IPS-15b (cell line): Measurements from ENCODE around the gene AP1M1.

Source experiments
- H3K27me3 ChIP-seq: one replicate; pipeline ENCODE4 v1.6.1; 2013; ENCODE audit warnings: low read length; ENCODE audit not compliant: control insufficient read depth, insufficient read depth
- H3K36me3 ChIP-seq: one replicate; pipeline ENCODE4 v1.6.1; 2013; ENCODE audit warnings: low read length; ENCODE audit not compliant: control insufficient read depth, insufficient read depth
- H3K4me1 ChIP-seq: one replicate; pipeline ENCODE4 v1.6.1; 2013; ENCODE audit warnings: mild to moderate bottlenecking, low read length; ENCODE audit not compliant: control insufficient read depth, insufficient read depth
- H3K4me3 ChIP-seq: one replicate; pipeline ENCODE4 v1.5.1; 2013; ENCODE audit warnings: low read depth, low read length
- H3K9ac ChIP-seq: one replicate; pipeline ENCODE4 v1.6.1; 2013; ENCODE audit warnings: low read depth, mild to moderate bottlenecking, low read length
- H3K9me3 ChIP-seq: one replicate; pipeline ENCODE4 v1.6.1; 2013; ENCODE audit warnings: mild to moderate bottlenecking, low read length; ENCODE audit not compliant: control insufficient read depth, insufficient read depth

The AP1M1 gene

DNA sequence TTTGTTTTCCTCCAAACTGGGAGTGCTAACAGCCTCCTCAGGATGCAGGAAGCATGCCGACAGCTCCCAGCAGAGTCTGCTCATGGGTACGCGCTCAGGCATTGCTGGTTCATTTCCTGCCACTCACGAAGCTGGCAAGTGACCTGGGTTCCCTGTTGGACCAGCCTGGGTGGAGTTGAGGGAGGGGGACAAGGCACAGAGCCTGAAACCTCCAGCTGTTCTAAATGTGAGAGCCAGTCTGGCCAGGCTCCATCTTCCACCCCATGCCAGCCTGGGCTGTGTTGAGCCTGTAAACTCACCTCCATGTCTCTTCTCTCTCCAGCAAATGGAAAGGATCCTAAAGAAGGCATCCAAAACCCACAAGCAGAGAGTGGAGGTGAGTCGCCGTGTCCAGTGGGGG is 7.5 kb upstream of the AP1M1 start:
- Histone ChIP-seq H3K36me3 (peaks cover 29% of the 10 kb centered on the region), H3K4me3 (no peak overlapping the region), H3K9me3 (no peaks in the 10 kb centered on the region), H3K4me1 (peaks cover 5% of the 10 kb centered on the region), H3K27me3 (no peaks in the 10 kb centered on the region), H3K9ac (no peak overlapping the region)

DNA sequence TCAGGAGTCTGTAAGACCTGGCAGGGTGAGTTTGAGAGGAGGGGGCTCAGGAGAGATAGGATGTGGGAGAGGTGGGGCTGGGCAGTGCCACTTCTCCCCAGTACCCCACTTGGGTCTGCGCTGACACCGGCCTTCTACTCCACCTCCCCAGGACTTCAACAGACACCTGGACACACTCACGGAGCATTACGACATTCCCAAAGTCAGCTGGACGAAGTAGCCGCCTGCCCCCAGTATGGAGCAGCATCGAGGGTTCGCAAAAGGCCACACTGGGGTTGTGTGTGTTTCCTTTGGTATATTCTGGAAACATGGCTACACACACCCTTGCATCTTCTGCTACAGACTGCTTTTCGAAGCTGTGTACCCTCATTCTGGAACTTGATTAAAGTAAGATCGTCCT is 7.0 kb upstream of the AP1M1 start:
- H3K4me3 ChIP-seq, result no peak overlapping the region
- H3K9ac ChIP-seq, result no peak overlapping the region
- no peaks in the 10 kb centered on the region for H3K27me3 ChIP-seq
- no peaks in the 10 kb centered on the region for H3K9me3 ChIP-seq
- H3K4me1 ChIP-seq, result peaks cover 5% of the 10 kb centered on the region
- peaks cover 29% of the 10 kb centered on the region for H3K36me3 ChIP-seq

DNA sequence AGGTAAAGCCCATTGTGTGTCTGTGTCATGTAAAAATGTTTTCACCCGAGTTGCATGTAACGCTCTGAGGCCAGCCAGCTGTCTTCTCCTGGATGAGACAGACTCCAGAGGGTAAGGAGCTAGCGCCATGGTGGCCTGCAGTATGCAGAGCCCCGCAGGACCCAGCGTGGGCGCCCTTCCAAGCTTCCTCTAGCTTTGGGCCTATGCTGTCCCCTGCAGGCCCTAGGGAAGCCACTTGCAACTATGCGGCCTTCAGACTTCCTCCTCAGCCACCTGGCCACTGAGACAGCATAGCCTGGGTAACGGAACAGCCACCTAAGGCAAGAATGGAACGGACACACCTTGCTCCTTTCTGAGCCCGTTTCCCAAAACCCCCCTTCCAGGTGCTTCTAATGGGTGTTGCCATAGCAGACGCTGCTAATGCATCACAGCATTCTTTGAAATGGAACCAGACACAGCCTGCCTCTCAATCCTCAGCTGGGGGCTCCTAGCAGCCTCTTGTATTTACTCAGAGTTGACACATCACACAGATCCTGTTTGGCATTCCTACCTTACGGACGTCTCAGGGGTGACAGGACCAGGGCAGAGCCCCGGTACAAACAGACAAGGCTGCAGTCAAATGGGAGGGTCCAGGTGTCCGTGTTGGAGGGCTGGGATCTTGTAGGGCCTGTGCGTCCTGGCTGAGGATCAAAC is 6.3 kb upstream of the AP1M1 start:
- Histone ChIP-seq H3K27me3 (no peaks in the 10 kb centered on the region), H3K9ac (no peak overlapping the region), H3K4me1 (peaks cover 2% of the 10 kb centered on the region), H3K9me3 (no peaks in the 10 kb centered on the region), H3K36me3 (peaks cover 29% of the 10 kb centered on the region), H3K4me3 (no peak overlapping the region)

- Histone ChIP-seq H3K9ac (no peak overlapping the region), H3K27me3 (no peaks in the 10 kb centered on the region), H3K9me3 (no peaks in the 10 kb centered on the region), H3K4me3 (no peak overlapping the region), H3K36me3 (peaks cover 25% of the 10 kb centered on the region), H3K4me1 (peaks cover 7% of the 10 kb centered on the region)
Observed at GRCh38 chr19:16193466-16193865, 4.2 kb upstream of the AP1M1 start.

GRCh38 chr19:16197188-16197621 is 506 bp upstream of the AP1M1 start:
- Histone ChIP-seq H3K4me3 (peak overlapping the region; percentile 91), H3K27me3 (no peaks in the 10 kb centered on the region), H3K4me1 (peaks cover 7% of the 10 kb centered on the region), H3K9ac (peak overlapping the region; percentile 13), H3K36me3 (peaks cover 3% of the 10 kb centered on the region), H3K9me3 (no peaks in the 10 kb centered on the region)

- Histone ChIP-seq H3K4me1 (peaks cover 7% of the 10 kb centered on the region), H3K9me3 (no peaks in the 10 kb centered on the region), H3K27me3 (no peaks in the 10 kb centered on the region), H3K36me3 (peaks cover 4% of the 10 kb centered on the region), H3K9ac (peak overlapping the region; percentile 47), H3K4me3 (peak overlapping the region; percentile 91)
Observed at GRCh38 chr19:16198370-16198651, 600 bp downstream of the AP1M1 start.

DNA sequence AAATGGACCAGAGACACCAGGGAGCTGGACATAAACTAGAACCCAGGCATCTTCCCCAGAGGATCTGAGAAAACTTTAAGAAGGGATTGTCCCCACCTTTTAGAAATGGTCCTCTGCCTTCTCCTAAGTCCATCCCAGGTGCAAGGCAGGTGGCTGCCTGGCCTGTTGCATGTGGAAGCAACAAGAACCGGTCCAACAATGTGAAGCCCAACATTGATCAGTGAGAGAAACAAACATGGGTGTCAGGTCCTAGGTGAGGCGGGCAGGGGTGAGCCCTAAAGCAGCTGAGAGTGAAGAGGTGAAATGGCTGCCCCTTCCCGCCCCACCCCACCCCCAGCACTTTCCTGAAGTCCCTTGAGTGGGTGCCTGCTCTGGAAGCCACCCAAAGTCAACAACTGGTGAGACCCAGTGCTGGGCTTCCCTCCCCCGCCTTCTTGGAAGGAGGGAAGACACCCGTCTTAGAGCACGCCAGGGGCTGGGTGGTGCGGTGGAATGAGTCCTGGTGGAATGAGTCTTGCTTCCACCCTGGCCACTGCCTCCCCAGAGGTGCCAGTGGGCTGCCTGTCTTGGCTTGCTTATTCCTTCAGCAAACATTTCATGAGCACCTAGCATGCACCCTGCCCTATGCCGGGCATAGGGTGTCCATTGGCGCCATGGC is 1.7 kb downstream of the AP1M1 start:
- Histone ChIP-seq H3K27me3 (no peaks in the 10 kb centered on the region), H3K9ac (no peak overlapping the region), H3K4me1 (peaks cover 4% of the 10 kb centered on the region), H3K36me3 (peaks cover 7% of the 10 kb centered on the region), H3K9me3 (no peaks in the 10 kb centered on the region), H3K4me3 (no peak overlapping the region)

DNA sequence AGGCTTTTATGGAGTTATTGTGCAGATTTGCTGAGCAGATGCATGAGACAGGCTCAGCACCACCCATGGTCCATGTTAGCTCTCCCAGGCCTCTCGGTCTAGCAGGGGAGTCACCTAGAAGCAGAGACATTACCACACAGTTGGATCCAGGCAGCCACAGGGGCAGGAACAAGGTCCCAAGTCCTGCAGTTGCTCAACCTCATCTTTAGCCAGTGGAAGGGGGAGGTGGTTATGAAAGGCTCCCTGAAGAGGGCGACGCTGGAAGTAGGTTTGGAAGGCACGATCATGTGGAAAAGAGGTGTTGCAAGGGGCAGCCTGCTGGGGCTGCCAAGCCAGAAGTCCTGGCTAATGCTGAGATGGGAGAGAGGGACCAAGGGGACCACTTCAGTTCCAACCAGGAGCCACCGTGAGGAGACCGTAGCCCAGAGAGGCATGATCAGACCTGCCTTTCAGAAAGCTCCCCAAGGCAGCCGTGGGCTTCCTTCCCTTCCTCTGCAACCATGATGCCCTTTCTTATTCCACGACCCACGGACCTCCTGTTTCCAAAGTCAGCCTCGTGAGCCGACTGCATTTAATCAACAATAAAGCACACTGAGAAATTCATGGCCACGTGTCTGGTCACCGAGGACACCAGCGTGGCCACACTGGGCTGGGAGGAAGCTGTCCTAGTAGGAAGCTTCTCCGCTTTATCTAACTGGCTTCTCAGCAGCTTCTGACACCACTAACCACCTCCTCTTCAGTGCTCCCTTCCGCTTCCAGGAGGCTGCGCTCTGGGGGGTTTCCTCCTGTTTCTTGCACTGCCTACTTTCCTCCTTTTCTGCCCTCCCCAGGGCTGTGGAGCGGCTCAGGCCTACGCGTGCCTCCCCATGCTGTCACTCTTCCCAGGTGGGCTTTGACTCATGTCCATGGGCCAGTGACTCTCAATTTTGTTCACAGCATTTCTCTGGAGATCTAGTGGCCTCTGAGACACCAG is 2.6 kb downstream of the AP1M1 start:
- H3K9me3 ChIP-seq, result no peaks in the 10 kb centered on the region
- H3K4me1 ChIP-seq, result peaks cover 4% of the 10 kb centered on the region
- no peaks in the 10 kb centered on the region for H3K27me3 ChIP-seq
- no peak overlapping the region for H3K9ac ChIP-seq
- peaks cover 7% of the 10 kb centered on the region for H3K36me3 ChIP-seq
- H3K4me3 ChIP-seq, result no peak overlapping the region

DNA sequence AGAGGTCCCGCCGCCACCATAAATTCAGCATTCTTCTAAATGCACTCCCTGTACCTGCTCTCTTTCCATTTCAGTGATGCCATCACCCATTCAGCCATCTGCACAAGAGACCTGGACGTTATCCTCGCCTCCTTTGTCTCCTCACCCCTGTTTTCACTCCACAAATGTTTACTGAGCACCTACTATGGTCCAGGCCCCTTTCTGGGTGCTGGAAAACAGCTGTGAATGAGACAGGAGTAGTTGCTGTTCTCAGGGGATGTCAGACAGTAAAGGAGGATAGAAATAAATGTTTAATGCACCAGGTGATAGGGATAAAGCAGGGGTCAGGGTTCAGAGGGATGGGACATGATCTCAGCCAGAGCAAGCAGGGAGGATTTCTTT is 3.3 kb downstream of the AP1M1 start:
- no peaks in the 10 kb centered on the region for H3K27me3 ChIP-seq
- H3K9me3 ChIP-seq, result no peaks in the 10 kb centered on the region
- H3K36me3 ChIP-seq, result peaks cover 7% of the 10 kb centered on the region
- peaks cover 4% of the 10 kb centered on the region for H3K4me1 ChIP-seq
- H3K9ac ChIP-seq, result no peak overlapping the region
- H3K4me3 ChIP-seq, result no peak overlapping the region

DNA sequence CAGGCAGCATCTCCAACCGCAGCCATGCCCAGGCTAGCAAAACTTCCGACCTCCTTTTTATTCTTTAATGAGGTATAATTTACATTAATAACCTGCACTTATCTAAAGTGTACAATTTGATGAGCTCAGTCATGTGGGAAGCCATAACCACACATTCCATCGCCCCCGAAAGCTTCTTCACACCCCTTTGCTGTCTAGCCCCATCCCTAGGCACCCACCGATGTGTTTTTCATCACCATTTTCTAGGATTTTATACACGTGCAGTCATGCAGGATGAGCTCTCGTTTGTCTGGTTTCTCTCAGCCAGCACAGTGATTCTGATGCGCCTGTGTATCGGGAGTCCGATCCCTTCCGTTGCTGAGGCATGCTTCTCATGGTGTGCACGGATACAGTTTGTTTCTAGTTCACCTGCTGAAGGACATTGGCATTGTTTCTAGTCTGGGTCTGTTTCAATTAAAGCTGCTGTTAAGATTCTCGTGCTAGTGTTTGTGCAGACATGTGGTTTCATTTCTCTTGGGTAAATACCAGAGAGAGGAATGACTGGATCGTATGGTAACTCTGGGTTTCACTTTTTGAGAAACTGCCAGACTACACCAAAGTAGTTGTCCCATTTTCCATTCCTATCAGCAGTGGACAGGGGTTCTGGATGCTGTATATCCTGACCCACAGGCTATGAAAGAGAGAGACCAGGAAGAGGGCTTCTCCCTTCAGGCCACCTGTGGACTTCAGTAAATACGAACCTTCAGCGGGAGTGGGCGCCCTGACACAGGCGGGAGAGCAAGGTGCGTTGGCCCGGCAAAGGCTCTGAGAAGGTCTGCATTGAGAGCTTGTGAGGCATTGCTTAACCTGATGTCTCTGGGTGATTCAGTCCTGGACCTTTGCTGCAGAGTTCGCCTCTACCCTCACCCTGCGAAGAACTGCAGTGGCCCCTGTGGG is 4.9 kb downstream of the AP1M1 start:
- Histone ChIP-seq H3K36me3 (peaks cover 7% of the 10 kb centered on the region), H3K27me3 (no peaks in the 10 kb centered on the region), H3K4me3 (no peak overlapping the region), H3K4me1 (no peaks in the 10 kb centered on the region), H3K9ac (no peak overlapping the region), H3K9me3 (no peaks in the 10 kb centered on the region)
